ENCODE results near the gene IGF1R.
"Not testable (repeated sequence)": the region's sequence is repeated elsewhere in the genome, so short reads cannot be mapped to it uniquely, and the experiment has no call there.

The IGF1R gene

GRCh38 chr15:98986281-98986680 is 337.9 kb downstream of the IGF1R start:
- H3K27me3 Mint-ChIP-seq (ENCODE audit: low read depth) = peaks cover 12% of the 10 kb centered on the region
- no peaks in the 10 kb centered on the region for H3K4me1 Mint-ChIP-seq (ENCODE audit: low read depth)
- no peak for DNase-seq (ENCODE audit: low spot score)
- H3K9me3 Mint-ChIP-seq = peaks cover 9% of the 10 kb centered on the region
- no peak overlapping the region for H3K27ac Mint-ChIP-seq
- H3K36me3 Mint-ChIP-seq (ENCODE audit: low read depth) = no peaks in the 10 kb centered on the region
- H3K4me3 Mint-ChIP-seq = no peak overlapping the region

- peaks cover 4% of the 10 kb centered on the region for H3K9me3 Mint-ChIP-seq
- no peak overlapping the region for H3K27ac Mint-ChIP-seq
- H3K36me3 Mint-ChIP-seq (ENCODE audit: low read depth) = no peaks in the 10 kb centered on the region
- peaks cover 17% of the 10 kb centered on the region for H3K27me3 Mint-ChIP-seq (ENCODE audit: low read depth)
- H3K4me3 Mint-ChIP-seq = no peak overlapping the region
- no peaks in the 10 kb centered on the region for H3K4me1 Mint-ChIP-seq (ENCODE audit: low read depth)
- no peak for DNase-seq (ENCODE audit: low spot score)
Measured at GRCh38 chr15:98994892-98995291, 346.6 kb downstream of the IGF1R start.

GRCh38 chr15:98996169-98996568 is 347.8 kb downstream of the IGF1R start:
- peaks cover 4% of the 10 kb centered on the region for H3K9me3 Mint-ChIP-seq
- H3K27ac Mint-ChIP-seq = no peak overlapping the region
- no peak overlapping the region for H3K4me3 Mint-ChIP-seq
- H3K36me3 Mint-ChIP-seq (ENCODE audit: low read depth) = no peaks in the 10 kb centered on the region
- DNase-seq (ENCODE audit: low spot score) = no peak
- peaks cover 6% of the 10 kb centered on the region for H3K27me3 Mint-ChIP-seq (ENCODE audit: low read depth)
- H3K4me1 Mint-ChIP-seq (ENCODE audit: low read depth) = peaks cover 2% of the 10 kb centered on the region

GRCh38 chr15:98996624-98997023 is 348.3 kb downstream of the IGF1R start:
- H3K36me3 Mint-ChIP-seq (ENCODE audit: low read depth) = no peaks in the 10 kb centered on the region
- no peak overlapping the region for H3K4me3 Mint-ChIP-seq
- H3K4me1 Mint-ChIP-seq (ENCODE audit: low read depth) = peaks cover 2% of the 10 kb centered on the region
- H3K27ac Mint-ChIP-seq = no peak overlapping the region
- H3K27me3 Mint-ChIP-seq (ENCODE audit: low read depth) = peaks cover 6% of the 10 kb centered on the region
- peaks cover 4% of the 10 kb centered on the region for H3K9me3 Mint-ChIP-seq
- DNase-seq (ENCODE audit: low spot score) = no peak

GRCh38 chr15:98997312-98997711 is 349.0 kb downstream of the IGF1R start:
- H3K27me3 Mint-ChIP-seq (ENCODE audit: low read depth) = peaks cover 3% of the 10 kb centered on the region
- DNase-seq (ENCODE audit: low spot score) = no peak
- peaks cover 2% of the 10 kb centered on the region for H3K4me1 Mint-ChIP-seq (ENCODE audit: low read depth)
- H3K27ac Mint-ChIP-seq = no peak overlapping the region
- no peak overlapping the region for H3K4me3 Mint-ChIP-seq
- no peaks in the 10 kb centered on the region for H3K36me3 Mint-ChIP-seq (ENCODE audit: low read depth)
- peaks cover 4% of the 10 kb centered on the region for H3K9me3 Mint-ChIP-seq

GRCh38 chr15:98997755-98998154 is 349.4 kb downstream of the IGF1R start:
- DNase-seq (ENCODE audit: low spot score) = no peak
- Mint-ChIP-seq H3K4me1 (ENCODE audit: low read depth) (peaks cover 2% of the 10 kb centered on the region), H3K27me3 (ENCODE audit: low read depth) (peaks cover 3% of the 10 kb centered on the region), H3K36me3 (ENCODE audit: low read depth) (no peaks in the 10 kb centered on the region), H3K9me3 (peaks cover 4% of the 10 kb centered on the region), H3K4me3 (no peak overlapping the region), H3K27ac (no peak overlapping the region)

- Mint-ChIP-seq H3K4me1 (ENCODE audit: low read depth) (peaks cover 2% of the 10 kb centered on the region), H3K9me3 (peaks cover 4% of the 10 kb centered on the region), H3K36me3 (ENCODE audit: low read depth) (no peaks in the 10 kb centered on the region), H3K27me3 (ENCODE audit: low read depth) (peaks cover 3% of the 10 kb centered on the region), H3K27ac (no peak overlapping the region), H3K4me3 (no peak overlapping the region)
- DNase-seq (ENCODE audit: low spot score) = no peak
Measured at GRCh38 chr15:98998279-98998678, 349.9 kb downstream of the IGF1R start.

- no peak for DNase-seq (ENCODE audit: low spot score)
- no peak overlapping the region for H3K27ac Mint-ChIP-seq
- no peak overlapping the region for H3K4me3 Mint-ChIP-seq
- H3K36me3 Mint-ChIP-seq (ENCODE audit: low read depth) = no peaks in the 10 kb centered on the region
- H3K4me1 Mint-ChIP-seq (ENCODE audit: low read depth) = peaks cover 2% of the 10 kb centered on the region
- H3K9me3 Mint-ChIP-seq = peaks cover 4% of the 10 kb centered on the region
- peaks cover 3% of the 10 kb centered on the region for H3K27me3 Mint-ChIP-seq (ENCODE audit: low read depth)
Measured at GRCh38 chr15:98999233-98999632, 350.9 kb downstream of the IGF1R start.

- DNase-seq (ENCODE audit: low spot score) = no peak
- no peaks in the 10 kb centered on the region for H3K36me3 Mint-ChIP-seq (ENCODE audit: low read depth)
- H3K4me1 Mint-ChIP-seq (ENCODE audit: low read depth) = peaks cover 2% of the 10 kb centered on the region
Measured at GRCh38 chr15:99002226-99002625, 353.9 kb downstream of the IGF1R start.

GRCh38 chr15:99003317-99003716 is 355.0 kb downstream of the IGF1R start:
- not testable (repeated sequence) for H3K9me3 Mint-ChIP-seq; H3K4me1 Mint-ChIP-seq (ENCODE audit: low read depth); H3K27ac Mint-ChIP-seq; H3K36me3 Mint-ChIP-seq (ENCODE audit: low read depth); H3K27me3 Mint-ChIP-seq (ENCODE audit: low read depth); H3K4me3 Mint-ChIP-seq; DNase-seq (ENCODE audit: low spot score)

More at GRCh38 chr15:99002226-99002625, 353.9 kb downstream of the IGF1R start:
- Mint-ChIP-seq H3K27me3 (ENCODE audit: low read depth) (no peaks in the 10 kb centered on the region), H3K27ac (no peak overlapping the region), H3K9me3 (no peaks in the 10 kb centered on the region), H3K4me3 (no peak overlapping the region)

- not testable (repeated sequence) for H3K27me3 Mint-ChIP-seq (ENCODE audit: low read depth); H3K36me3 Mint-ChIP-seq (ENCODE audit: low read depth); H3K27ac Mint-ChIP-seq; H3K9me3 Mint-ChIP-seq; DNase-seq (ENCODE audit: low spot score); H3K4me1 Mint-ChIP-seq (ENCODE audit: low read depth); H3K4me3 Mint-ChIP-seq
Measured at GRCh38 chr15:99004998-99005974, 356.9 kb downstream of the IGF1R start.

GRCh38 chr15:99006146-99006545 is 357.8 kb downstream of the IGF1R start:
- no peaks in the 10 kb centered on the region for H3K4me1 Mint-ChIP-seq (ENCODE audit: low read depth)
- no peaks in the 10 kb centered on the region for H3K36me3 Mint-ChIP-seq (ENCODE audit: low read depth)
- no peak overlapping the region for H3K27ac Mint-ChIP-seq
- DNase-seq (ENCODE audit: low spot score) = no peak
- H3K9me3 Mint-ChIP-seq = no peaks in the 10 kb centered on the region
- no peak overlapping the region for H3K4me3 Mint-ChIP-seq
- peaks cover 10% of the 10 kb centered on the region for H3K27me3 Mint-ChIP-seq (ENCODE audit: low read depth)

GRCh38 chr15:99006904-99007495 is 358.7 kb downstream of the IGF1R start:
- H3K27me3 Mint-ChIP-seq (ENCODE audit: low read depth) = peaks cover 12% of the 10 kb centered on the region
- H3K4me1 Mint-ChIP-seq (ENCODE audit: low read depth) = no peaks in the 10 kb centered on the region
- DNase-seq (ENCODE audit: low spot score) = no peak
- no peak overlapping the region for H3K4me3 Mint-ChIP-seq
- H3K9me3 Mint-ChIP-seq = no peaks in the 10 kb centered on the region
- no peaks in the 10 kb centered on the region for H3K36me3 Mint-ChIP-seq (ENCODE audit: low read depth)
- H3K27ac Mint-ChIP-seq = no peak overlapping the region

GRCh38 chr15:99009741-99010330 is 361.5 kb downstream of the IGF1R start:
- no peak for DNase-seq (ENCODE audit: low spot score)
- Mint-ChIP-seq H3K4me3 (no peak overlapping the region), H3K4me1 (ENCODE audit: low read depth) (no peaks in the 10 kb centered on the region), H3K27me3 (ENCODE audit: low read depth) (peaks cover 16% of the 10 kb centered on the region), H3K36me3 (ENCODE audit: low read depth) (no peaks in the 10 kb centered on the region), H3K9me3 (no peaks in the 10 kb centered on the region), H3K27ac (no peak overlapping the region)

All from T-helper 2 cell treated with Interferon-gamma antibody and Interleukin-4, amounts not matched to agents 5 μg/mL and 100 μg/mL, for 36 hours (primary cell).